Activated CD8-positive, alpha-beta T cell treated with anti-CD3 and anti-CD28 coated beads for 36 hours (primary cell): ENCODE measurements around the gene ACADVL. TPM values are rescaled to one million over a fixed set of nuclear protein-coding genes. Genes with fewer than 3 reads are reported as not detected.

Experiments used
- ATAC-seq: fragments of 200-7000 bp; cut with Tn5 transposase; one replicate; pipeline ENCODE4 v1.10.0; 2021; ENCODE audit warnings: mild to moderate bottlenecking, moderate library complexity
- CTCF ChIA-PET: fragments of 350-600 bp; sonication (Branson Sonifier 250); formaldehyde crosslinking; loops from one replicate; lab custom pipeline; 2021; ENCODE audit warnings: antibody characterized with exemption; lab: Charles Lee
- POLR2A ChIA-PET: fragments of 350-600 bp; sonication (Branson Sonifier 250); formaldehyde crosslinking; loops from one replicate; lab custom pipeline; 2021; ENCODE audit warnings: antibody characterized with exemption; lab: Charles Lee
- DNase-seq: peaks from one replicate; pipeline ENCODE4 v3.0.0-alpha.2; 2020
- H3K27ac Mint-ChIP-seq: one replicate; pipeline ENCODE4 v1.8.0; 2021; ENCODE audit warnings: mild to moderate bottlenecking, mixed read lengths
- H3K27me3 Mint-ChIP-seq: one replicate; pipeline ENCODE4 v1.8.0; 2021; ENCODE audit warnings: mixed read lengths
- H3K36me3 Mint-ChIP-seq: one replicate; pipeline ENCODE4 v1.8.0; 2021; ENCODE audit warnings: low read depth, mixed read lengths
- H3K4me1 Mint-ChIP-seq: one replicate; pipeline ENCODE4 v1.8.0; 2021; ENCODE audit warnings: low read depth, mixed read lengths
- H3K4me3 Mint-ChIP-seq: one replicate; pipeline ENCODE4 v1.8.0; 2021; ENCODE audit warnings: mild to moderate bottlenecking, moderate library complexity, mixed read lengths
- H3K9me3 Mint-ChIP-seq: one replicate; pipeline ENCODE4 v1.8.0; 2021; ENCODE audit warnings: mixed read lengths
- intact Hi-C: fragments of 100-400 bp; cut with micrococcal nuclease; formaldehyde crosslinking; loops from one replicate; pipeline ENCODE4 v1.10.0; 2022
- total RNA-seq, 2 experiments: library from RNA; stranded (reverse); gene quantifications; one replicate each; pipeline ENCODE4 v1.2.3, GENCODE V29; 2021
- TF ChIP-seq, protein P1 (sequence below): fragments of 200-600 bp; IDR thresholded peaks from one replicate; pipeline ENCODE4 v1.8.0; 2022; ENCODE audit warnings: antibody characterized with exemption, mild to moderate bottlenecking

Gene ACADVL
- total RNA-seq, 2 experiments from 2014 or later, result 288 to 291 TPM

DNA sequence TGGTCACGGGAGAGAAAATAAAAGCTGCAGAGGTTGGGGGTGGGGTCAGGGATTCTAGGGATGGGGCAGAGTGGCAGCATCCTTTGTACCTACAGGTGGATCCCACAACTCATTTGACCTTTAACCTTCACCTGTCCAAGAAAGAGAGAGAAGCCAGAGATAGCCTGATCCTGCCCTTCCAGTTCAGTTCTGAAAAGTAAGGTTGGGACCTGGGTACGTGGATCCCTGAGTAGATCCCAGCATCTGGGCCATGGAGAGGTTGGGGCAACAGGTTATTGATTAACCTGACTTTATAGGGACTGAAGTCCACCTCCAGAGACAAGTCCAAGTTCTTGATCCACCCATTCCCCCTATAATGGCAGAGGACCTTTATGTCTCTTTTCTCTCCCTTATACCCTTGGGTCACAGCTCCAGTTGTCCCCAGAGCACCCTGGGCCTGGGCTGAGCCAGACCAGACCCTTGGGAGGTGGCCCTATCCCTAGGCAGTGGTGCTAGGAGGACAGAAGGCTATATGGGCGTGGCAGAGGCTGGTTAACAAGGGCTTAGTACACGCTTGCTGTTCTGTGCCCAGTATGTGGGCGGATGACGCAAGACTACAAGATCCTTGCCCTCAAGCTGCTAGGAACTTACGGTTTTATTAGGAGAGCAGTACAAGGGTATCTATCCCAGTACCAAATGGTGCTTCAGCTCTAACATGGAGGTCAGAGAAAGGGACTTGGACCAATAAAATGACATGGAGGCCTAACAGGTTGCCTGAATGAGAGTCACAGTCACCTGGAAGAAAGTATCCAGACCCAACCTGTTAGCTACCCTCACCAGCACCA is 39.2 kb downstream of the ACADVL start:
- ATAC-seq (no peak), DNase-seq (peak; percentile 51)
- Mint-ChIP-seq H3K27ac (peak overlapping the region; percentile 68), H3K9me3 (no peaks in the 10 kb centered on the region), H3K4me3 (no peak overlapping the region), H3K4me1 (peaks cover 41% of the 10 kb centered on the region), H3K27me3 (peaks cover 17% of the 10 kb centered on the region), H3K36me3 (peaks cover 37% of the 10 kb centered on the region)
- intact Hi-C loops, result no loop called here
- CTCF ChIA-PET, result interaction anchor here (1.1 kb wide), 1 partner anchor 38 kb away, joined by 5 read pairs; no protein-coding TSS in a partner anchor
- TF ChIP-seq, protein P1, sequence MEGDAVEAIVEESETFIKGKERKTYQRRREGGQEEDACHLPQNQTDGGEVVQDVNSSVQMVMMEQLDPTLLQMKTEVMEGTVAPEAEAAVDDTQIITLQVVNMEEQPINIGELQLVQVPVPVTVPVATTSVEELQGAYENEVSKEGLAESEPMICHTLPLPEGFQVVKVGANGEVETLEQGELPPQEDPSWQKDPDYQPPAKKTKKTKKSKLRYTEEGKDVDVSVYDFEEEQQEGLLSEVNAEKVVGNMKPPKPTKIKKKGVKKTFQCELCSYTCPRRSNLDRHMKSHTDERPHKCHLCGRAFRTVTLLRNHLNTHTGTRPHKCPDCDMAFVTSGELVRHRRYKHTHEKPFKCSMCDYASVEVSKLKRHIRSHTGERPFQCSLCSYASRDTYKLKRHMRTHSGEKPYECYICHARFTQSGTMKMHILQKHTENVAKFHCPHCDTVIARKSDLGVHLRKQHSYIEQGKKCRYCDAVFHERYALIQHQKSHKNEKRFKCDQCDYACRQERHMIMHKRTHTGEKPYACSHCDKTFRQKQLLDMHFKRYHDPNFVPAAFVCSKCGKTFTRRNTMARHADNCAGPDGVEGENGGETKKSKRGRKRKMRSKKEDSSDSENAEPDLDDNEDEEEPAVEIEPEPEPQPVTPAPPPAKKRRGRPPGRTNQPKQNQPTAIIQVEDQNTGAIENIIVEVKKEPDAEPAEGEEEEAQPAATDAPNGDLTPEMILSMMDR, result no peak
- POLR2A ChIA-PET, result interaction anchor here (0.6 to 1.7 kb wide), 5 partner anchors 8 to 52 kb away, joined by 3 to 6 read pairs (median 4); partner anchors contain the start of gene CTDNEP1

DNA sequence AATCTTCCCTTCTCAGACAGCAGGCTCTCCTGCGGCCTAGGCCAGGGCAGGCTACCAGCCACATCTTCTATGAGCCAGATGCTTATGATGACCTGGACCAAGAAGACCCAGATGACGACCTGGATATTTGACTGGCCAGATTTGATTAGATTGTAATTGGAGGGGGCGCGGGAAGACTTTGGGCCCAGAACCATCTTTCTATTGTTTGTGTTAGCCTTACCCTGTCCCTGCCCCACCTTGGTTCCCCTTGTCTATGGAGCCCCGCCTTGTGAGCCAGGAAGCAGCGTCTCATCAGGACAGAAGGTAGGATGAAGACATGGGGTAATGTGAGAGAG is 39.8 kb downstream of the ACADVL start:
- DNase-seq (no peak), ATAC-seq (no peak)
- intact Hi-C loops, result no loop called here
- Mint-ChIP-seq H3K4me1 (peaks cover 40% of the 10 kb centered on the region), H3K9me3 (no peaks in the 10 kb centered on the region), H3K4me3 (no peak overlapping the region), H3K36me3 (peaks cover 31% of the 10 kb centered on the region), H3K27me3 (peaks cover 18% of the 10 kb centered on the region), H3K27ac (peak overlapping the region; percentile 68)
- ChIA-PET CTCF (interaction anchor here (0.7 to 1.1 kb wide), 2 partner anchors 37 to 39 kb away, joined by 4 to 5 read pairs; no protein-coding TSS in a partner anchor), POLR2A (interaction anchor here (0.6 to 1.7 kb wide), 5 partner anchors 8 to 40 kb away, joined by 3 to 6 read pairs (median 4); partner anchors contain the start of genes CTDNEP1 and DLG4)
- TF ChIP-seq, protein P1, result no peak

DNA sequence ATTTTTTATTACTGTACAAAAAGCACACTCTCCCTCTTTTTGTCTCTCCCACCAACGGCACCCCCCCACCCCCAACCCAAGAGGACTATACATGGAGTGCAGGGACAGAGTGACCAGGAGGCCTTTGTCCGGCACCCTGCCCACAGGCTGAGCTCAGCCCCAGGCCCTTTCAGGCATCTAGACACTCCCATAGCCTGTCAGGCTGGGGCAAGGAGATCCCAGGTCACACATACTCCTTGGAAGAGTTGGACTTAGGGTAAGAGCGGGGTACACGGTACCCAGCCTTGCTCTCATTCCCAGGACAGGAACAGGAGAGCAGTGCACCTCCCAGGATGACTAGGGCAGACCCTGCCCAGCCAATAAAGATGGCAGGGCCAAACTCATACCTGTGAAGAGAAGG is 40.4 kb downstream of the ACADVL start:
- Mint-ChIP-seq H3K36me3 (peaks cover 26% of the 10 kb centered on the region), H3K4me3 (peak overlapping the region; percentile 57), H3K27ac (peak overlapping the region; percentile 42), H3K9me3 (no peaks in the 10 kb centered on the region), H3K27me3 (peaks cover 18% of the 10 kb centered on the region), H3K4me1 (peaks cover 37% of the 10 kb centered on the region)
- no peak for ATAC-seq
- DNase-seq, result no peak
- intact Hi-C loops, result no loop called here
- ChIA-PET POLR2A (interaction anchor here (0.6 to 1.7 kb wide), 6 partner anchors 9 to 448 kb away, joined by 3 to 6 read pairs (median 4); partner anchors contain the start of genes CTDNEP1 and DLG4), CTCF (interaction anchor here (0.7 kb wide), 1 partner anchor 40 kb away, joined by 4 read pairs; no protein-coding TSS in a partner anchor)
- TF ChIP-seq, protein P1, result no peak

DNA sequence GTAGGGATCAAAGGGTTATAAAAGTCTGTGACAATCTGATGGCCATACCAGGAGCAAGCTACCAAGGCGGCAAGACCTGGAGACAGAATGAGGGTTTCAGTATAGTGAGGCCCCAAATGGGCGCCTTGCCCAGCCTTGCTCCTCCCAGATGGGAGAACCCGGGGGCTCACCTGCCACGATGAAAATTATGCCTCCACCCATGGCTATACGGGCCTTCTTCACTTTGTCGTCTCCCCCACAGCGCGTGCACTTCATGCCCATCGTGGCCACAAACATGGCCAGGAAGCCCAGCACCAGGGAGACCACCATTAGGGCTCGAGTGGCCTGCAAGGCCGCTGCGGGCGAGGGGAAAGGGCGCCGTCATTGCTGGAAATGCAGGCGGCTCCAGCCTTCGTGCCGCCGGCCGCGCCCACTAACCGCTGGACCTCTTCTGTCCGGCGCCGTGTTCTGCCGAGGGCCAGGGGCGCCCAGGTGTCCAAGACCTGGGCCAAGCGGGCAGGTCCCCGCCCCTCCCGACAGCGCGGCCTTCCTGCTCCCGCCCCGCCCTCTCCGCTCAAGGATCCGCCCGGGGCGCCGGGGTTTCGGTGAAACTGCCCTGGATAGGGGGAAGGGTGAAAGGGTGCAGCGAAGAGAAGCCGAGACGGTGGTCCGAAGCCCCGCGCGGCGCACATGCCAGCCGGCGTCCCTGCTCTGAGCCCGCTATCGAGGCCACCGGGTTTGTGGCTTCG is 41.1 kb downstream of the ACADVL start:
- peaks cover 37% of the 10 kb centered on the region for H3K4me1 Mint-ChIP-seq
- ChIA-PET POLR2A (interaction anchor here (0.6 to 1.7 kb wide), 6 partner anchors 10 to 448 kb away, joined by 3 to 6 read pairs (median 4); partner anchors contain the start of genes CTDNEP1 and DLG4), CTCF (no interaction called here)
- DNase-seq (peak; percentile 57), ATAC-seq (peak; percentile 64)
- intact Hi-C loops, result no loop called here
- peaks cover 26% of the 10 kb centered on the region for H3K36me3 Mint-ChIP-seq
- H3K27ac Mint-ChIP-seq, result peak overlapping the region; percentile 55
- TF ChIP-seq, protein P1, result no peak
- no peaks in the 10 kb centered on the region for H3K9me3 Mint-ChIP-seq
- H3K4me3 Mint-ChIP-seq, result peak overlapping the region; percentile 57
- H3K27me3 Mint-ChIP-seq, result peaks cover 18% of the 10 kb centered on the region
